Caco-2 (cell line): ENCODE results near the gene NUP88. TPM values are rescaled to one million over a fixed set of nuclear protein-coding genes. Genes with fewer than 3 reads are reported as not detected.

Source experiments
- BruUV-seq: library from RNA; stranded (reverse); fragments of 400-500 nt; replicated peaks from 2 replicates; lab custom pipeline; 2021; lab: Mats Ljungman, UMichigan
- CTCF ChIA-PET: fragments of 300-600 bp; sonication (Branson Sonifier 250); formaldehyde crosslinking; loops from one replicate; lab custom pipeline; 2022; ENCODE audit warnings: antibody characterized with exemption; lab: Charles Lee
- POLR2A ChIA-PET: fragments of 300-600 bp; sonication (Branson Sonifier 250); formaldehyde crosslinking; loops from one replicate; lab custom pipeline; 2022; ENCODE audit warnings: antibody characterized with exemption; lab: Charles Lee
- DNase-seq, 2 experiments: peaks; one replicate each; pipeline versions ENCODE4 v3.0.0 to v3.0.0-alpha.2; 2020 to 2022
- H3K27me3 ChIP-seq: replicated peaks from 2 replicates; pipeline ENCODE4 v1.6.0; 2011; ENCODE audit warnings: low read length; ENCODE audit not compliant: control insufficient read depth, insufficient read depth
- H3K36me3 ChIP-seq: 2 replicates; pipeline ENCODE4 v1.5.1; 2011; ENCODE audit warnings: low read length; ENCODE audit not compliant: control insufficient read depth, insufficient read depth
- H3K4me1 ChIP-seq: fragments of 250-450 bp; sonication (Bioruptor Pico); 2 replicates; pipeline ENCODE4 v1.5.1; 2020; ENCODE audit warnings: mild to moderate bottlenecking
- H3K4me3 ChIP-seq: 2 replicates; pipeline ENCODE4 v1.5.1; 2011; ENCODE audit warnings: low read depth, mild to moderate bottlenecking, control low read depth, low read length
- H3K9me3 ChIP-seq: fragments of 250-450 bp; sonication (Bioruptor Pico); 2 replicates; pipeline ENCODE4 v1.5.1; 2020; ENCODE audit warnings: mild to moderate bottlenecking, moderate library complexity
- H3K27ac Mint-ChIP-seq: one replicate; pipeline ENCODE4 v1.8.0; 2022; ENCODE audit warnings: mixed read lengths; ENCODE audit not compliant: unreplicated experiment
- H3K27me3 Mint-ChIP-seq: one replicate; pipeline ENCODE4 v1.8.0; 2022; ENCODE audit warnings: mixed read lengths; ENCODE audit not compliant: insufficient read depth, unreplicated experiment
- H3K36me3 Mint-ChIP-seq: one replicate; pipeline ENCODE4 v1.8.0; 2022; ENCODE audit warnings: mild to moderate bottlenecking, mixed read lengths; ENCODE audit not compliant: insufficient read depth, unreplicated experiment
- H3K4me1 Mint-ChIP-seq: one replicate; pipeline ENCODE4 v1.8.0; 2022; ENCODE audit warnings: low read depth, mixed read lengths; ENCODE audit not compliant: unreplicated experiment
- H3K4me3 Mint-ChIP-seq: one replicate; pipeline ENCODE4 v1.8.0; 2022; ENCODE audit warnings: mild to moderate bottlenecking, moderate library complexity, mixed read lengths; ENCODE audit not compliant: unreplicated experiment
- H3K9me3 Mint-ChIP-seq: one replicate; pipeline ENCODE4 v1.8.0; 2022; ENCODE audit warnings: mixed read lengths; ENCODE audit not compliant: unreplicated experiment
- intact Hi-C: fragments of 100-400 bp; cut with micrococcal nuclease; formaldehyde crosslinking; loops from one replicate; pipeline ENCODE4 v1.10.0; 2022; ENCODE audit not compliant: unreplicated experiment
- total RNA-seq: library from RNA; stranded (reverse); gene quantifications from 2 replicates; pipeline ENCODE4 v1.2.3, GENCODE V29; 2022
- TF ChIP-seq, protein P1 (sequence below), 2 experiments: fragments of 200-600 bp in 1 of 2; IDR thresholded peaks; 1 replicate in 1 of 2; 2 replicates in 1 of 2; pipeline versions ENCODE4 v1.5.1 to v1.8.0; 2011 to 2022; ENCODE audit warnings: antibody characterized with exemption in 1 of 2, control low read depth in 1 of 2, inconsistent platforms in 1 of 2, low read depth in 1 of 2, low read length in 1 of 2, mild to moderate bottlenecking in 1 of 2, moderate library complexity in 1 of 2; ENCODE audit not compliant: insufficient read depth in 1 of 2, severe bottlenecking in 1 of 2, unreplicated experiment in 1 of 2

Gene NUP88
- total RNA-seq, 1 experiment from 2014 or later: 52.3 TPM

- Histone ChIP-seq H3K4me3 (no peak overlapping the region), H3K36me3 (peaks cover 3% of the 10 kb centered on the region; the same call in 1 of the 2 replicates), H3K4me1 (no peaks in the 10 kb centered on the region), H3K27me3 (no peaks in the 10 kb centered on the region), H3K9me3 (no peaks in the 10 kb centered on the region)
- Mint-ChIP-seq H3K36me3 (peaks cover 37% of the 10 kb centered on the region), H3K27me3 (no peaks in the 10 kb centered on the region), H3K27ac (no peak overlapping the region), H3K9me3 (no peaks in the 10 kb centered on the region), H3K4me3 (no peak overlapping the region), H3K4me1 (no peaks in the 10 kb centered on the region)
- no peak for DNase-seq
- ChIA-PET CTCF (interaction anchor here (0.7 kb wide), 1 partner anchor 14 kb away, joined by 3 read pairs; no protein-coding TSS in a partner anchor), POLR2A (no interaction called here)
- intact Hi-C loops: no loop called here
- TF ChIP-seq, protein P1, sequence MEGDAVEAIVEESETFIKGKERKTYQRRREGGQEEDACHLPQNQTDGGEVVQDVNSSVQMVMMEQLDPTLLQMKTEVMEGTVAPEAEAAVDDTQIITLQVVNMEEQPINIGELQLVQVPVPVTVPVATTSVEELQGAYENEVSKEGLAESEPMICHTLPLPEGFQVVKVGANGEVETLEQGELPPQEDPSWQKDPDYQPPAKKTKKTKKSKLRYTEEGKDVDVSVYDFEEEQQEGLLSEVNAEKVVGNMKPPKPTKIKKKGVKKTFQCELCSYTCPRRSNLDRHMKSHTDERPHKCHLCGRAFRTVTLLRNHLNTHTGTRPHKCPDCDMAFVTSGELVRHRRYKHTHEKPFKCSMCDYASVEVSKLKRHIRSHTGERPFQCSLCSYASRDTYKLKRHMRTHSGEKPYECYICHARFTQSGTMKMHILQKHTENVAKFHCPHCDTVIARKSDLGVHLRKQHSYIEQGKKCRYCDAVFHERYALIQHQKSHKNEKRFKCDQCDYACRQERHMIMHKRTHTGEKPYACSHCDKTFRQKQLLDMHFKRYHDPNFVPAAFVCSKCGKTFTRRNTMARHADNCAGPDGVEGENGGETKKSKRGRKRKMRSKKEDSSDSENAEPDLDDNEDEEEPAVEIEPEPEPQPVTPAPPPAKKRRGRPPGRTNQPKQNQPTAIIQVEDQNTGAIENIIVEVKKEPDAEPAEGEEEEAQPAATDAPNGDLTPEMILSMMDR (IDR thresholded peaks at IDR 0.05; ENCODE audit: insufficient read depth in 1 of 2, low read depth in 1 of 2, low read length in 1 of 2, severe bottlenecking in 1 of 2, unreplicated experiment in 1 of 2): no peak
- no TSS peak for BruUV-seq
Measured at GRCh38 chr17:5424909-5425308, 5.4 kb upstream of the NUP88 start.

DNA sequence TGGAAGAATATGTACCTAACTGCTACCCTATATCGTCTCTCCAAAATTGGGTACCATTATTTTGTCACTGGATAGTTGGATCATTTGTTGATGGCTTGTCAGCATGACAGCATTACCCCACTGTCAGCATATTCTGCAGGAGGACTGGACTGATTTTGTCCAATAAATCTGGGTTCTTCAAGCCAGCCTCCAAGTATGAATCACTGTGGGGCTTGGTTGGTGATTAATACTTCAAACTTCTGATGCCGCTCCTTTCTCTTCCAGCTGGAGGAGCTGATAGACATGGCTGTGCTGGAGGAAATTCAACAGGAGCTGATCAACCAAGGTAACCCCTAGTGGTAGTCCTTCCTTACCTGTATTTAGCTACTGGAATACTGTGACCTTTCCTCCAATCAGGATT lies 3.0 kb upstream of the NUP88 start:
- intact Hi-C loops: no loop called here
- no peaks in the 10 kb centered on the region for H3K27me3 Mint-ChIP-seq
- H3K36me3 ChIP-seq: peaks cover 3% of the 10 kb centered on the region; the same call in 1 of the 2 replicates
- H3K4me1 Mint-ChIP-seq: no peaks in the 10 kb centered on the region
- H3K4me3 Mint-ChIP-seq: no peak overlapping the region
- no peak overlapping the region for H3K4me3 ChIP-seq
- no peak for DNase-seq
- no peaks in the 10 kb centered on the region for H3K9me3 Mint-ChIP-seq
- no peak overlapping the region for H3K27ac Mint-ChIP-seq
- ChIA-PET POLR2A (no interaction called here), CTCF (no interaction called here)
- no peaks in the 10 kb centered on the region for H3K9me3 ChIP-seq
- H3K27me3 ChIP-seq: no peaks in the 10 kb centered on the region
- TF ChIP-seq, protein P1 (IDR thresholded peaks at IDR 0.05; ENCODE audit: insufficient read depth in 1 of 2, low read depth in 1 of 2, low read length in 1 of 2, severe bottlenecking in 1 of 2, unreplicated experiment in 1 of 2): no peak
- BruUV-seq: no TSS peak
- peaks cover 35% of the 10 kb centered on the region for H3K36me3 Mint-ChIP-seq
- H3K4me1 ChIP-seq: no peaks in the 10 kb centered on the region

DNA sequence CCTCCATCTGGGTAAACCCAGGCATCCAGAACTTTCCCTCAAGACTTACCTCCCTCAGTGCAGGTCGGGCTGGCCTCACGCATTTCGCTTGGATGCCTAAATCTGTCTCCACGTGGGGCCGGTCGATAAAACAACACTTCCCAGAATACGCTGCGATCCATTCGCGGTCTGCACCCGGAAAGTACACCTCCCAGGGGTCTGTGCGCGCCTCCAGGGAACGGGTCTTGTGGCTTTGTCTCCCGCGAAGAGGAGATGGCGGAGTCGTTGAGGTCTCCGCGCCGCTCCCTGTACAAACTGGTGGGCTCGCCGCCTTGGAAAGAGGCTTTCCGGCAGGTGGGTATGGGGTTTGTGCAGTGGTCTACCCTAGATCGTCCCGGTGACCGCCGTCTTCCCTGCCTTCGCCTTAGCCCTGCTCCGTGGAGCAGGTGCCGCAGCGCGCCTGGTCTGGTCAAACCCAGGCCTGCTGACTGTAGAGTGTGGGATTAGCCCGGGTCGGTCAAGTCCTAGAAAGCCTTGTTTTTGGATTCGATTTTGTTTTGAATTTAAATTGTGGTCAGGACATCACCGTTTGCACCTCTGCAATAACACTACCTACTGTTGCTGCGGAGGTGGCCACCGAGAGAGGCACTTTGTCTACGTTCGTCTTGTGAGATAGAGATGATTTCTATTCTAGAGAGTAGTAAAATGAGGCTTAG lies 644 bp upstream of the NUP88 start, which contains the start of gene RPAIN:
Gene RPAIN, plus strand, starts transcription at position 224 of the 695 bp plus-strand sequence. Its CDS starts 29 bp downstream, at position 253.
- intact Hi-C loops: loop anchor here (1.0 kb wide), 1 partner anchor 19 kb away; the partner anchor contains the start of gene C1QBP
- peak; percentile 76 for DNase-seq
- peaks cover 24% of the 10 kb centered on the region for H3K36me3 Mint-ChIP-seq

More for the DNA sequence above, 644 bp upstream of the NUP88 start, which contains the start of gene RPAIN:
- no peaks in the 10 kb centered on the region for H3K9me3 ChIP-seq
- H3K4me3 ChIP-seq: peak within 1 kb of the TSS; percentile 77
- BruUV-seq: no TSS peak
- Mint-ChIP-seq H3K4me1 (no peaks in the 10 kb centered on the region), H3K4me3 (peak within 1 kb of the TSS; percentile 94), H3K27me3 (no peaks in the 10 kb centered on the region), H3K9me3 (no peaks in the 10 kb centered on the region), H3K27ac (peak within 1 kb of the TSS; percentile 93)
- TF ChIP-seq, protein P1 (IDR thresholded peaks at IDR 0.05; ENCODE audit: insufficient read depth in 1 of 2, low read depth in 1 of 2, low read length in 1 of 2, severe bottlenecking in 1 of 2, unreplicated experiment in 1 of 2): no peak
- no peaks in the 10 kb centered on the region for H3K4me1 ChIP-seq
- ChIA-PET POLR2A (interaction anchor here (1.0 to 1.7 kb wide), 7 partner anchors 9 to 309 kb away, joined by 3 to 5 read pairs (median 4); partner anchors contain the start of genes C1QBP, DHX33 and MIS12), CTCF (interaction anchor here (1.2 kb wide), 1 partner anchor 19 kb away, joined by 10 read pairs; the partner anchor contains the start of gene C1QBP)
- no peaks in the 10 kb centered on the region for H3K36me3 ChIP-seq
- no peaks in the 10 kb centered on the region for H3K27me3 ChIP-seq
